Stimulated activated CD4-positive, alpha-beta T cell treated with anti-CD3 and anti-CD28 coated beads, TNF-alpha, amount 100 ng/mL, for 1 hour (primary cell): ENCODE data around the gene CTRB2.

Experiments used
- DNase-seq, 3 donors: peaks; one replicate each; pipeline ENCODE4 v3.0.0-alpha.2; 2020; ENCODE audit warnings: low read depth in 3 of 3, low spot score in 1 of 3

CTRB2 gene

DNA sequence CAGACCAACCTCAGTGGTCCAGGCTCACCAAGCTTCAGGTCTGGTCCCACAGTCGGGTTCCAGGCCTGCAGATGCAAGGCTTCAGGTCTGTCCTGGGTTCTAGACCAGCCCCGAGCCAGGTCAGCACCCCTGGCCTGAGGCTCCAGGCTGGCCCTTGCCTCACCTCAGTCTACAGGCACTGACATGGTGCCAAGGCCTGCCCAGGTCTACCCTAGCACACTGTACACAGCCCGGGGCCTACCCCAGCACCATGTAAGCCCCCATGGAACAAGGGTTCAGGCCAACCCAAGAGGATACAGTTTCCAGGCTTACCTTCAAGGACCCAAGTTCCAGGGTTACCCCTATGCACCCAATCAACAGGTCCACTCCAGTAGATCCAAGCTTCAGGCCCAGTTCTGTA lies 31.9 kb downstream of the CTRB2 start:
- DNase-seq: no peak

DNA sequence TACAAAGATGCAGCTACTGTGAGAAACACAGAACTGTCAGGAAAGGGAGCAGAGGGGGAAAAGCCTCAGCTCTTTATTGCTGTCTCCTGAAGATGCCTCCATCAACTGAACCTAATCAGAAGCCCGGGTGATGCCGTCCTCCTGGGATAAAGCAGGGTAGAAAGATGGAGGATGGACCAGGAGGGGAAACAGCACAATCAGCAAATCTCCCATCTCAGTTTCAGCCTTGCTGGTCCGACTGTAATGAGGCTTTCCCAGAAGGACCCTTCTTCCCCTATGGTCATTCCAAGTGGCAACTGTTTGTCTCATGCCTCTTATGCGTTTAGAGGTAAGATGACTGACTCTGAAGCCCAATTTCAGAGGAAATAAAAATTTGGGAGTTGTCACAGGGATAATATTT lies 34.4 kb downstream of the CTRB2 start:
- no peak for DNase-seq

DNA sequence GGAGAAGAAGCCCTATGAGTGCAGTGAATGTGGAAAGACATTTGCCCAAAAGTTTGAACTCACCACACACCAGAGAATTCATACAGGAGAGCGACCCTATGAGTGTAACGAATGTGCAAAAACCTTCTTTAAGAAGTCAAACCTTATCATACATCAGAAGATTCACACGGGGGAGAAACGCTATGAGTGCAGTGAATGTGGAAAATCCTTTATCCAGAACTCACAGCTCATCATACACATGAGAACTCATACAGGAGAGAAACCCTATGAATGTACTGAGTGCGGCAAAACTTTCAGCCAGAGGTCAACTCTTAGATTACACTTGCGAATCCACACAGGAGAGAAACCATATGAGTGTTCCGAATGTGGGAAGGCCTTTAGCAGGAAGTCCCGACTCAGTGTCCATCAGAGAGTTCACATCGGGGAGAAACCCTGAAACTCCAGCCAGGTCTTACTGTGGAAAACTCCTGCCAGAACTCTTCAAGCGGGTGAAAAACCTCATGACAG lies 37.0 kb downstream of the CTRB2 start:
- no peak for DNase-seq

DNA sequence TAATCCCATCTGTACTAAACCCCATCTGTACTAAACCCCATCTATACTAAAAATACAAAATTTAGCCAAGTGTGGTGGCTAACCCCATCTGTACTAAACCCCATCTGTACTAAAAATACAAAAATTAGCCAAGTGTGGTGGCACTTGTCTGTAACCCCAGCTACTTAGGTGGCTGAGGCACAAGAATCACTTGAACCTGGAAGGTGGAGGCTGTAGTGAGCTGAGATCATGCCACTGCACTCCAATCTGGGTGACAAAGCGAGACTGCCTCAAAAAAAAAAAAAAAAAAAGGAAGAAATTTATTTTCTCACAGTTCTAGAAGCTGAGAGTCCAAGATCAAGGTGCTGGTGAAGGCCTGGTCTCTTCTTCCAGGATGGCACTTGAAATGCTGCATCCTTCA lies 46.6 kb downstream of the CTRB2 start:
- no peak for DNase-seq
